ENCODE data around the gene WDR83.
"Not testable (repeated sequence)": the region's sequence is repeated elsewhere in the genome, so short reads cannot be mapped to it uniquely, and the experiment has no call there.

Gene WDR83, protein sequence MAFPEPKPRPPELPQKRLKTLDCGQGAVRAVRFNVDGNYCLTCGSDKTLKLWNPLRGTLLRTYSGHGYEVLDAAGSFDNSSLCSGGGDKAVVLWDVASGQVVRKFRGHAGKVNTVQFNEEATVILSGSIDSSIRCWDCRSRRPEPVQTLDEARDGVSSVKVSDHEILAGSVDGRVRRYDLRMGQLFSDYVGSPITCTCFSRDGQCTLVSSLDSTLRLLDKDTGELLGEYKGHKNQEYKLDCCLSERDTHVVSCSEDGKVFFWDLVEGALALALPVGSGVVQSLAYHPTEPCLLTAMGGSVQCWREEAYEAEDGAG

DNA sequence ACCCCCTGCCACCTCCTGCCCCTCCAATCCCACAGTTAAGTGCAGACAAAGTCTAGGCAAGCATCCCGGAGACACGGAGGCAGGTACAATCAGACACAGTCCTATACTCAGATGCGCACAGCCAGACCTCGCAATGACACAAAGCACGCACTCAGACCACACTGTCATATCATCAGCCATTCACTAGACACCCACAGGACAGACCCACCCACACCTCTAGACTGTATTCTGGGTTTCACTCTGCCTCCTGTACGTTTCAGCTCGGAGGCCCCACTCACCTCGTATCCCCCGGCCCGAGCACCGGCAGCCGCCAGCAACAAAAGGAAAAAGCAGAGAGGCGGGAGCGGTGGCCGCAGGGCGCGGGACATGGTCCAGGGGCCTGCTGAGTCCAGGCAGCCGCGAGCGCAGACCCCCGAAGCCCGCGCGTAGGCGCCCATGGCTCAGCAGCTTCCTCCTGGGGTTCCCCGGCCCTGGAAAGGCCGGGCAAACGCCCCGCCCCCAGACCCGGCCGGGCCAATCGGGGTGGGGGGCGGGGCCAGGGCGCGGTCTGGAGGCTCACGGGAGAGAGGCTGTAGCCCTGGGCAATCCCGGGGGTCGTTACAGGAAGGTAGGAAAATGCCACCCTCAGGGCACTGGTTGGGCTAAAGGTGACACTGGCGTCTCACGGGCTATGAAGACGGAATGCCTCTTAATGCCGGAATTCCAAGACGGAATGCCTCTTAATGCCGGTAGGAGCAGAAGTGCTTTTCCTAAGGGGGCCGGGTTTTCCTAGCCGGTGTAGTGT lies at the start of gene WDR83, which contains the start of gene MAN2B1:
Gene WDR83 (plus strand): TSS at position 543 of the 784 bp plus-strand sequence. CDS start 2,984 bp downstream, outside the sequence.
Gene MAN2B1 (minus strand): TSS at position 478 of the 784 bp plus-strand sequence. CDS start 41 bp downstream, at position 437.
- peak; percentile 67 to 81 for DNase-seq (ENCODE audit: low read depth in 1 of 2, low spot score in 1 of 2)

DNA sequence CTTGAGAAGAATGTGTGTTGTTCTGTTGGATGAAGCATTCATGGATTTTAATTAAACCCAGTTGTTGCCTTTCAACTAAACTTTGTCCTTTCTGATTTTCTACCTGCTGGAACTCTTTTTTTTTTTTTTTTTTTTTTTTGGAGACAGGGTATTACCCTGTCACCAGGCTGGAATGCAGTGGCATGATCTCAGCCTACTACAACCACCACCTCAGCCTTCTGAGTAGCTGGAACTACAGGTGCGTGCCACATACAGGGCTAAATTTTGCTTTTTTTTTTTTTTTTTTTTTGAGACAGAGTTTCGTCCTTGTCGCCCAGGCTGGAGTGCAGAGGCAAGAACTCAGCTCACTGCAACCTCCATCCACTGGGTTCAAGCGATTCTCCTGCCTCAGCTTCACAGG lies 49.0 kb upstream of the WDR83 start:
- DNase-seq (ENCODE audit: low read depth in 1 of 2, low spot score in 1 of 2): no peak

DNA sequence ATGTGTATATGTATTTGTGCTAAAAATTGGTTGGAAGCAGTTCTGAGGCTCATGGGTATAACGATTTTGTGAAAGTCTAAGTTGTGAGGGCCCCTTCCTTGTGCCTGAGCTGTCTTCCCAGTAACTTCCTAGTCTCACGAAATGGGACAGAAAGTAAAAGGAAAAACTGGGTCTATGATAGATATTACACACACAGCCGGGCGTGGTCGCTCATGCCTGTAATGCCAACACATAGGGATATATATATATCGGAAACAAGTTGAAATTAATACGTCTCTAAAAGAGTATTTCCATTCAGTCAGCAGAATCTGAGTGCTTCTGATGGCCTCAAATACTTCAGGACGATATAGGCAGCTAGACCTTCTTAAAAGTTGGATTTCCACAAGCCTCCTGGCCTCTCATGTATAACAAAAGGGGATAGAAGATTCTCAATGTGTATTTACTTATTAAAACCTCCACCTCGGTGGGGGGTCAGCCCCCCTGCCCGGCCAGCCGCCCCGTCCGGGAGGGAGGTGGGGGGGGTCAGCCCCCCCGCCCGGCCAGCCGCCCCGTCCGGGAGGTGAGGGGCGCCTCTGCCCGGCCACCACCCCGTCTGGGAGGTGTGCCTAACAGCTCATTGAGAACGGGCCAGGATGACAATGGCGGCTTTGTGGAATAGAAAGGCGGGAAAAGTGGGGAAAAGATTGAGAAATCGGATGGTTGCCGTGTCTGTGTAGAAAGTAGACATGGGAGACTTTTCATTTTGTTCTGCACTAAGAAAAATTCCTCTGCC lies 45.2 kb upstream of the WDR83 start:
- DNase-seq (ENCODE audit: low read depth in 1 of 2, low spot score in 1 of 2): not testable (repeated sequence)

DNA sequence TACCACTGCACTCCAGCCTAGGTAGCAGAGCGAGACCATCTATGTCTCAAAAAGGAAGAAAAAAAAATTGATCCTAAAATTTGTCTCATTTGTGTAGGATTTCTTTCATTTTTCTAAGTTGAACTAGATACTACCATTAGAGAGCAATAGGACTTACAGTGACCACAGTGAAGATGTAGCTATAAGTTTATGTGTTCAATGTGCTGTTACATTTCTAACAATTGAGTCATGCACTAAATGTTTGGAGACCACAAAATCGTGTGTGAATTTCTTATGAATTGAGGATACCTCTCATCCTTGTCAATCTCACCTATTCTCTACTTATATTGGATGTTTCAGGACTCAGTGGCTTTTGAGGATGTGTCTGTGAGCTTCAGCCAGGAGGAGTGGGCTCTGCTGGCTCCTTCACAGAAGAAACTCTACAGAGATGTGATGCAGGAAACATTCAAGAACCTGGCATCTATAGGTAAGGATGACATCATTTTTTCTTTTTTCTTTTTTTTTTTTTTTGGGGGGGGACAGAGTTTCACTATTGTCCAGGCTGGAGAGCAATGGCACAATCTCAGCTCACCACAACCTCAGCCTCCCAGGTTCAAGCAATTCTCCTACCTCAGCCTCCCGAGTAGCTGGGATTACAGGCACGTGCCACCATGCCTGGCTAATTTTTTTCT lies 43.1 kb upstream of the WDR83 start:
- no peak for DNase-seq (ENCODE audit: low read depth in 1 of 2, low spot score in 1 of 2)

DNA sequence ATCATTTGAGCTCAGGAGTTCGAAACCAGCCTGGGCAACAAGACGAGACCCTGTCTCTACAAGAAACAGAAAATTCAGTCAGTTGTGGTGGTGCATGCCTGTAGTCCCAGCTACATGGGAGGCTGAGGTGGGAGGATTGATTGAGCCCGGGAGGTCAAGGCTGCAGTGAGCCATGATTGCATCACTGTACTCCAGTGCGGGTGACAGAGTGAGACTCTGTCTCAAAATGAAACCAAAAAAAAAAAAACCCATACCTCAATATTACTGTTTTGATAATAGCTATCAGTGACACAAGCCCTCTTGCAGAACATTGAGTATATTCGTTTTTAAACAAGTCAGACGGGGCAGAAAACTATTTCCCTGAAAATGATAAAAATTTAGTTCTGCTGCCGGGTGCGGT lies 39.6 kb upstream of the WDR83 start:
- DNase-seq (ENCODE audit: low read depth in 1 of 2, low spot score in 1 of 2): no peak

DNA sequence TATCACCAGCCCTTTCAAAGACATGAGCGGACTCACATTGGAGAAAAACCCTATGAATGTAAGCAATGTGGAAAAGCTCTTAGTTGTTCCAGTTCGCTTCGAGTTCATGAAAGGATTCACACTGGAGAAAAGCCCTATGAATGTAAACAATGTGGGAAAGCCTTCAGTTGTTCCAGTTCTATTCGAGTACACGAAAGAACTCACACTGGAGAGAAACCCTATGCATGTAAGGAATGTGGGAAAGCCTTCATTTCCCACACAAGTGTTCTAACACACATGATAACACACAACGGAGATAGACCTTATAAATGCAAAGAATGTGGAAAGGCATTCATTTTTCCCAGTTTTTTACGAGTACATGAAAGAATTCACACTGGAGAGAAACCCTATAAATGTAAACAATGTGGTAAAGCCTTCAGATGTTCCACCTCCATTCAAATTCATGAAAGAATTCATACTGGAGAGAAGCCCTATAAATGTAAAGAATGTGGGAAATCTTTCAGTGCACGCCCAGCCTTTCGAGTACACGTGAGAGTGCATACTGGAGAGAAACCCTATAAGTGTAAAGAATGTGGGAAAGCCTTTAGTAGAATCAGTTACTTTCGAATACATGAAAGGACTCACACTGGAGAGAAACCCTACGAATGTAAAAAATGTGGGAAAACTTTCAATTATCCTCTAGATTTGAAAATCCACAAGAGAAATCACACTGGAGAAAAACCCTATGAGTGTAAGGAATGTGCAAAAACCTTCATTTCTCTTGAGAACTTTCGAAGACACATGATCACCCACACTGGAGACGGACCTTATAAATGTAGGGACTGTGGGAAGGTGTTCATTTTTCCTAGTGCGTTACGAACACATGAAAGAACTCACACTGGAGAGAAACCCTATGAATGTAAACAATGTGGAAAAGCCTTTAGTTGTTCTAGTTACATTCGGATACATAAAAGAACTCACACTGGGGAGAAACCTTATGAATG lies 38.3 kb upstream of the WDR83 start:
- no peak for DNase-seq (ENCODE audit: low read depth in 1 of 2, low spot score in 1 of 2)

DNA sequence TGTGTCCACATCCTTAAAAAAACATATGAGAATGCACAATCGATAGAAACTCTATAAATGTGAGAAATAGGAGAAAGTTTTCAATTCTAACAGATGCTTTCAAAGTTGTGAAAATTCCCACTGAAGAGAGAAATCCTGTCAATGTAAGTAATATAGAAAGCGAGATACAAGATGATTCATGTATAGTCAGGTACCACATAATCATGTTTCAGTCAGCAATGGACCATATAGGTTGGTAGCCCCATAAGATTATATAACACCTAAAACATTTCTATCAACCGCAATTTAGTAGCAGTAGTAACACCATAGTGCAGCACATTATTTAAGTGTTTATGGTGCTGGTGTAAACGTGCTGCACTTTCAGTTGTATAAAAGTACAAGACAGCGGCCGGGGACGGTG lies 37.4 kb upstream of the WDR83 start:
- no peak for DNase-seq (ENCODE audit: low read depth in 1 of 2, low spot score in 1 of 2)

DNA sequence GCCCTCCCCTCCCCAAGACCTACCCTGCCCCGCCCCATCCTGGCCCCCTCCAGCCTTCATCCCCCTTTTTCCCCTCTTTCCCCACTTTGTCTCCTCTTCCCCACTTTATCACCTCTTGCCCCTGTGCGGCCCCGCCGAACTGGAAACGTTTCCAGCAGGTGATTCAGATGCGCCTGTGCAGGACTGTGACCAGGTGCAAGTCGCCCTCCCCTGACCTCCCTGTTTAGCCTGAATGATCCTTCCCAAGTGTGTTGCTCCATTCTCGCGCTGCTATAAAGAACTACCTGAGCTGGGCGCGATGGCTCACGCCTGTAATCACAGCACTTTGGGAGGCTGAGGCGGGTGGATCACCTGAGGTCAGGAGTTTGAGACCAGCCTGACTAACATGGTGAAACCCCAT lies 30.0 kb upstream of the WDR83 start:
- DNase-seq (ENCODE audit: low read depth in 1 of 2, low spot score in 1 of 2): no peak

DNA sequence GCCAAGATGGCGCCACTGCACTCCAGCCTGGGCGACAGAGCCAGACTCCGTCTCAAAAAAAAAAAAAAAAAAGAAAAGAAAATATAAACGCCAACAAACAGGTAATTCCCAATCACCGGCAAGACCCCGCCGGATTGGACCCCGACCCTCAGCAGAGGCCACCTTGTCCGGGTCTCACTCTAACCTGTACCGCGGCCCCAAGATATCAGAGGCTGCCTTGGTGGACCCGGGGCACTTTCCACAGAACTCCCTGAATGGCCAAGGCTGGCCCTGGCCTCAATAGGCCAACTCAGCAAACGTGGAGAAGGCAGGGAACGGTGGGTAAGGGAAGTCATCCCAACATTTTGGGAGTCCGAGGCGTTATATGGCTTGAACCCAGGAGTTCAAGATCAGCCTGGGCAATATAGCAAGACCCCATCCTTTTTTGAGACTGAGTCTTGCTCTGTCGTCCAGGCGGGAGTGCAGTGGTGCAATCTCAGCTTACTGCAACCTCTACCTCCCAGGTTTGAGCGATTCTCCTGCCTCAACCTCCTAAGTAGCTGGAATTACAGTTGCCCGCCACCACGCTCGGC lies 27.9 kb upstream of the WDR83 start:
- DNase-seq (ENCODE audit: low read depth in 1 of 2, low spot score in 1 of 2): no peak

DNA sequence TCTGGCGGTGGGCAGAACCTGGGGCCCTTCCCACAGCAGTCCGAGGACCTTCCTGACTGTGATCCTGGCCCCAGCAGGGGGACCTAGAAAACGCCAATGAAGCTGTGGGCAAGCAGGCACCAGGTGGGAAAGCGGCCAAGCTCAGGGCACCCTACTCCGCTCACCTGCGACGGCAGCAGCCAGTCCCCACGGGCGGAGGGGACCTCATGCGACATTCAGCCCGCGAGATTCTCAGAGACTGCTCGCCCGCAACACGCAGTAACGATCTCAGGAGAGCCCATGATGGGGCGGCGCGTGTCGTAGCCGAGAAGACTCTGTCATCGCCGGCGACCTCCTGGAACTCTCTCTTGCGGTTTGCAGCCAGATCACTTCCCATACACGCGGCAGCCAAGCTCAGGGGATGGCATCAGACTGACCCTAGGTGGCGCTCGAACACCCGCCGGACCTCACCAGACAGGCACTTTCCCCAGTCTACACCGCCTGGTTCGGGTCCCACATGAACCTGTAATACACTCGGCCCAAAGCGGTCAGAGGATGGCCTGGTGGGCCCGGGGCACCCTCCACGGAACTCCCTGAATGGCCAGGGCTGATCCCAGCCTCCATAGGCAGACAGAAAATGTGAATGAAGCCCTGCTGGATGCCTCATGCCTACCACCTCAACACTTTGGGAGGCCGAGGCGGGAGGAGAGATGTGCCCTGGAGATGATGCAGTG lies 26.6 kb upstream of the WDR83 start:
- DNase-seq (ENCODE audit: low read depth in 1 of 2, low spot score in 1 of 2): peak; percentile 75

DNA sequence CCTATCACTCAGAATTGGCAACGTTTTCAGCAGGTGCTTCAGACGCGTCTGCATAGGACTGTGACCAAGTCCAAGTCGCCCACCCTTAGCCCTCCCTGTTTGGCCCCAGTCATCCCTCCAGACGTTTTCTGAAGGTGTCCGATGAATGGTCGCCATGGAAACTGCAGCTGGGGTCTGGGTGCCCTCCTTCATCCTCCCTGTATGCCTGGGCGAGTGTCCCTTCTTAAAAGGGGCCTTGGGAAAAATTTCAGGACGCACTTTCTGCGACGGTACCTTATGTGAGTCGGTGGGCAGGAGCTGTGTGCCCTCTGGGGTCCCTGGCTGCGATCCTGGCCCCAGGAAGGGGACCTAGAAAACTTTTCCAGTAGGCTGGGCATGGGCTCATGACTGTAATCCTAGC lies 25.2 kb upstream of the WDR83 start:
- DNase-seq (ENCODE audit: low read depth in 1 of 2, low spot score in 1 of 2): no peak

DNA sequence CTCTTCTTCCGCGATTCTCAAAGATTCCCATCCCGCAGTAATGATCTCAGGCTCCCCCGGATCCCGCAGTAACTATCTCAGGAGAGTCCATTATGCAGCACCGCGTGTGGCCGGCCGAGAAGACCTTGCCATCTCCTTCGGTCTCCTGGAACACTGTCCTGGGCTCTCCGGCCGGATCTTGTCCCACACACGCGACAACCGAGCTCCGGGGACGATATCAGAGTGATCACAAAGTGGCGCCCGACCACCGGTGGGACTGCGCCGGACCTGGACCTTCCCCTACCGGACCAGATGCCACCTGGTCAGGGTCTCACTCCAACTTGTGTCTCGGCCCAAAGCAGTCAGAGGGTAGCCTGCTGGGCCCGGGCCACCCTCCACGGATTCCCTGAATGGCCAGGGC lies 24.1 kb upstream of the WDR83 start:
- DNase-seq (ENCODE audit: low read depth in 1 of 2, low spot score in 1 of 2): no peak

DNA sequence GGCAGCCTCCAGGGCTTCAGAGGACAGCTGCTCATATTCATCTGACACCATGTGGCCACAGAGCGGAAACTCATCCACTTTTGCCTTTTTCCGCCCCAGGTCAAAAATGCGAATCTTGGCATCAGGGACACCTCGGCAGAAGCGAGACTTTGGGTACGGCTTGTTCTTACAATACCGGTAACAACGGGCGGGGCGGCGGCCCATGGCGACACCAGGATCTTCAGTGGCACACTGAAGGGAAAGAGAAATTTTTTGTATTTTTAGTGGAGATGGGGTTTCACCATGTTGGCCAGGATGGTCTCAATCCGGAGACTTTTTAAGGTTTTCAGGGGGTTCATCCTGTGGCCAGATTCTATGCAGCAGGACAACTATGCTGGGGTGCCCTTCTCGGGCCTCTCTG lies 22.9 kb upstream of the WDR83 start:
- not testable (repeated sequence) for DNase-seq (ENCODE audit: low read depth in 1 of 2, low spot score in 1 of 2)

DNA sequence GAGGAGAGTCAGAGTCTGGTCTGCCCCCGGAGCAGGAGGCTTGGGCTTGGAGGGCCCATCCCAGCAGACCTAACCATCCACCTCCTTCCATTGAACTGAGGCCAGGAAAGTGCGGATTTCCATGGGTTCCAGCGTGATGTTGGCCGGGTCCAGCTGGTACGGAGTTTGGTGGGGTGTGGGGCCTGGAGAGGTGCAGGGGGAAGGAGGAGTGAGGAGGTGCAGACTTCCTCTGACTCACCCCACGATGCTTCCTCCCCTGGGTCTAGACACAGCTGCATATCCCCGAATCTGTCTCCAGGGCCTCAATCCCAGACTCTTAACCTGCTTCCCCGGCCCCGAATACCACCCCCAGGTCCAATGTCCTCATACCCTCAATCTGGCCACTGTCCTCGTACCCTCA lies 20.1 kb upstream of the WDR83 start:
- DNase-seq (ENCODE audit: low read depth in 1 of 2, low spot score in 1 of 2): no peak

DNA sequence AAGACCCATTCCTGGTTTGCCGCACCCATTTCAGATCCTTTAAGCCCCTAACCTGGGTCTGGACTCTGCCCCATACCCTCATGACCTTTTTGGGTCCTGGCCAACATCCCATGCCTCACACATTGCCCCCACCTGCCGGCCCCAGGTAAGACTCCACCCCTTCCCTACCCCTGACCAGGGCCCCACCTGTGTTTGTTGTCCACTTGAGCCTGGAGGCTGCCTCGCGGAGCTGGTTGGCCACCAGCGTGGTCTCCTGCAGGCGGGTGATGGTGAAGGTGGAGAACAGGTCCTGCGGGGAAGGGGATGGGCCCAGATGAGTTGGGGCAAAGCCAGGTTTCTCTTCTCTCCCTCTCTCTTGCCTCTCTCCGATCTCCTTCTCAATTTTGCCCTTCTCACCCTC lies 19.6 kb upstream of the WDR83 start:
- no peak for DNase-seq (ENCODE audit: low read depth in 1 of 2, low spot score in 1 of 2)

DNA sequence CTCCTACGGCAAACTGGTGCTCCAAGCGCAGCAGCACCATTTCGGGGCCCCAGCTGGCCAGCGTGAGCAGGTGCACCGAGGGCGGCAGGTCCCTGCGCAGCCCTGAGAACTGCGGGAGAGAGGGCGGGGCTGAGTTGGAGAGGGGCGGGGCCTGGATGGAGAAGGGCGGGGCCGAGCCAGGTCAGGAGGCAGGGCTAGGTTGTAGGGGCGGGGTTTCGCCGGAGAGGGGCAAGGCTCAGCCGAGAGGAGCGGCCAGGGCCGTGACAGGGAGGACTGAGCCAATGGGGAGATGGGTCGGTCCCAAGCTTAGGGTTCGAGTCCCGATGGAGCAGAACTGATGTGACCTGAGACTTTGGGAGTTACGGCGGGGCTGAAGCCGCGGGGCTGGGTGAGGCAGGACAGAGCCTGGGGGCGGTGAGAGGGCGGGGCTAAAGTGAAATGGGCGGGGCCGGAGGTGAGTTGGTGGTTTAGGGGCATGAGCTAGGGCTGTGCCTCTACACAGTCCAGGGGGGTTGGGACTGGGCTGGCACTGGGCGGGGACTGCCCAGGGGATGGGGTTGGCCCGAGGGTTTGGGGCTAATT lies 19.0 kb upstream of the WDR83 start:
- DNase-seq (ENCODE audit: low read depth in 1 of 2, low spot score in 1 of 2): no peak

DNA sequence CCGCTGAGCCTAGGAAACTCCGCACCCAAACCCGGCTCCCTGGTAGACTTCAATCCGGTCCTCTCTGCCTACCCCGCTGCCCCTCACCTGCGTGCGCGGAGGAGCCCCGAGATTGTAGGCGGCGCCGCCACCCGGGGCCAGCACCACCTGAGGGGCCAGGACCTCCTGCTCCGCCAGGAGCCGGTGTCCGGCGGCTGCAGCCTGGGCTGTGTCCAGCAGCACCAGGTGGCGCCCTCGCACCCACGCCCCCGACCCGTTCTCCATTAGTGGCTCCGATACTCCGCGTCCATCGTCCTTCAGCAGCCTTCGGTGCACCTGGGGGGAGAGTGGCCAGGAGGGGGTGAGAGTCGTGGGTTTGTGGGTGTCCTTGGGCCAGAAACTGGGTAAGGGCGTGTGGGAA lies 18.5 kb upstream of the WDR83 start:
- DNase-seq (ENCODE audit: low read depth in 1 of 2, low spot score in 1 of 2): no peak

DNA sequence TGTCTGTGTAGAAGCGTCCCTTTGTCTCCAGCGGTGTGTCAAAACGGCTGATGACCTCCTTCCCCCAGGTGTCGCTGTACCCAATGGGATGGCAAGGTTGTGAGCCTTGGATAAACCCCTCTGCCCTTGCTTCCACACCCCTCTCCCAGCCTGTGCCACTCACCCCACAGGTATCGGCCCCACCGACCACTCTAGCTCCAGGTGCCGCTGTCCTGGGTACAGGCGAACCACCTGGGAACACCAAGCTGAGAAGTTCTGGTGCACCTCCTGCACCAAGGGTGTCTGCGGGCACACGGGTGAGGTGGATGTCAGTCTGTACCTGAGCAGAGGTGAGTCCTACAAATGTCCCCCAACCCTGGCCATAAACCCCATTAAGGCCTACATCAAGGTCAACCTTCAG lies 16.7 kb upstream of the WDR83 start:
- DNase-seq (ENCODE audit: low read depth in 1 of 2, low spot score in 1 of 2): no peak

DNA sequence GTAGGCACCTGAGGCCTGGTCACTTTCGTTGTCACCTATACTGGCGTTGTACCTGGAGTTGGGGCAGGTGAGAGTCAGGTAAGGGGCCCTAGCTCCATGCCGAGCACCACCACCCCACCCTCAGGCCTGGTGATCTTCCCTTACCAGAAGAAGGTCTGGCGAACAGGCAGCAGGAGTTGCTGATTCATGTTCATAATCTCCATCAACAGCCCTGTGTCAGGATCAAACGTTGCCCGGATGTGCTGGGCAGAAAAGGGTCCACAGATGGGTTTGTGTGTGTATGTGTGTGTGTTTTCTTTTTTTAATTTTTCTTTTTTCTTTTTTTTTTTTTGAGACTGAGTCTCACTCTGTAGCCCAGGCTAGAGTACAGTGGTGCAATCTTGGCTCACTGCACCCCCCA lies 14.4 kb upstream of the WDR83 start:
- DNase-seq (ENCODE audit: low read depth in 1 of 2, low spot score in 1 of 2): no peak
